Measurements from ENCODE around the gene SLC25A22.

The SLC25A22 gene

DNA sequence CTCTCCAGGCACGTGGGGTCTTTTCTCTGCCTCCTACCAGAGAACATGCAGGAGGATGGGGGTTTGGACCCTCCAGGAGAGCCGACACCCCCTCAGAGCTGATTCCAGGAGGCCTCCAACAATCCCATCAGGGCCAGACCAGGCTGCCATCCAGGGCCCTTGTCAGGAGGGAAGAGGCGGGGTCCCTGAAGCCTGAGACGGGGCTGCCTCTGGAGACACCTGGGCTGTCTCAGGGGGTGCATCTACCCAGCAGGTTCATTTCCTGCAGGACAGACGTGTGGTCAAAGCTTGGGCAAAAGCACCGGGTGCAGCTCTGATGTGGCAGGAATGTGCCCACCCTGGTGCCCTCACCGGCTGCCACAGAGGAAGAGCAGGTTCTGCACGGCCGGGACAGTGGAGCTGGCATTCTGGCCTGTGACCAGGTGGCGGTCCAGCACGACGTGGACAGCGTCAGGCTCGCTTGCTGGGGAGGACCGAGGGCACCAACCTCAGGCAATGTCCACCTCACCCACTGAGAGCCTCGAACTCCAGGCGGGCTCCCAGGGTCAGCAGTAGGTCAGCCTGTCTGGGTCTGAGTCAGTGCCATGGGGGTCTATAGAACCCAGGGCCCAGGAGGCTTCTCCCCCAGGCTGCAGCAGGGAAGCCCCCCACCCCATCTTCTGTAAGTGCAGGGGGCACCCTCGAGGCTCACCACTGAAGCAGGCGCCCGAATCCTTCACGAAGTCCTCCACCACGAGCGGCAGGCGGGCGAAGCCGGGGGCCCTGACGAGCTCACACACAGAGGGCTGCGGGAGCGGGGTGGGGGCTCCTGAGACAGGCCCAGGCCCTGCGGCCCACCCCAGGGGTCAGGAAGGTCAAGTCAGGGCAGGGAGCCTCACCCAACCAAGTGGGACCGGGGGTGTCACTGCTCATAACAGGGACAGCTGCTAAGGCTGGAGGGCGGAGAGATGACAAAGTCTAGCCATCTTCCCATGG is 27.2 kb downstream of the SLC25A22 start:
- no peak for FAIRE-seq

- FAIRE-seq: no peak
Observed at GRCh38 chr11:769887-770641, 28.0 kb downstream of the SLC25A22 start.

GRCh38 chr11:767238-767637 is 30.8 kb downstream of the SLC25A22 start:
- no peak for FAIRE-seq

- FAIRE-seq: no peak
Observed at GRCh38 chr11:766936-767210, 31.2 kb downstream of the SLC25A22 start.

GRCh38 chr11:766106-766935 is 31.8 kb downstream of the SLC25A22 start:
- no peak for FAIRE-seq

GRCh38 chr11:765802-766091 is 32.3 kb downstream of the SLC25A22 start:
- no peak for FAIRE-seq

GRCh38 chr11:765025-765801 is 32.9 kb downstream of the SLC25A22 start:
- no peak for FAIRE-seq

DNA sequence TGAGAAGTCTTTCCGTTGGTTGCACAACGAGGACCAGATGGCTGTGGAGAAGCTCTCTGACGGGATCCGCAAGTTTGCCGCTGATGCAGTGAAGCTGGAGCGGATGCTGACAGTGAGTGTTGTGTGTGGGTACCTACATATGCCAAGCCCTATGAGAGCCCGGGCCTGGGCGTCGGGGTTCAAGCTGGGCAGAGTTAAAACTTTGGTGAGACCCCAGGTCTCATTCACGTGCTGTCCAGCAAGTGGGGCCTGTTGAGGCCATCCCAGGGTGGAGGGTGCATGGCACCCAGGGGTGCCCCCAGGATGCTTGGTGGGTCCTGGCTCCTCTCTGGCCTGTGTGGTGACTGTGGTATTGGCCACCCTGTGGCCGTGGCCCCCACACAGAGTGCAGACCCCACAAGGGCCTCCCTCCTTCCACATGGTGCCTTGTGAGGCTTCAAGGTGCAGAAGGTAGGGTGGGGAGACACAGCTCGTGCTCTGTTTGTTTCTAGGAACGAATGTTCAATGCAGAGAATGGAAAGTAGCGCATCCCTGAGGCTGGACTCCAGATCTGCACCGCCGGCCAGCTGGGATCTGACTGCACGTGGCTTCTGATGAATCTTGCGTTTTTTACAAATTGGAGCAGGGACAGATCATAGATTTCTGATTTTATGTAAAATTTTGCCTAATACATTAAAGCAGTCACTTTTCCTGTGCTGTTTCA is 33.6 kb downstream of the SLC25A22 start:
- FAIRE-seq: no peak

GRCh38 chr11:763549-764321 is 34.3 kb downstream of the SLC25A22 start:
- no peak for FAIRE-seq

- no peak for FAIRE-seq
Observed at GRCh38 chr11:763073-763463, 35.0 kb downstream of the SLC25A22 start.

- no peak for FAIRE-seq
Observed at GRCh38 chr11:762421-763072, 35.5 kb downstream of the SLC25A22 start.

DNA sequence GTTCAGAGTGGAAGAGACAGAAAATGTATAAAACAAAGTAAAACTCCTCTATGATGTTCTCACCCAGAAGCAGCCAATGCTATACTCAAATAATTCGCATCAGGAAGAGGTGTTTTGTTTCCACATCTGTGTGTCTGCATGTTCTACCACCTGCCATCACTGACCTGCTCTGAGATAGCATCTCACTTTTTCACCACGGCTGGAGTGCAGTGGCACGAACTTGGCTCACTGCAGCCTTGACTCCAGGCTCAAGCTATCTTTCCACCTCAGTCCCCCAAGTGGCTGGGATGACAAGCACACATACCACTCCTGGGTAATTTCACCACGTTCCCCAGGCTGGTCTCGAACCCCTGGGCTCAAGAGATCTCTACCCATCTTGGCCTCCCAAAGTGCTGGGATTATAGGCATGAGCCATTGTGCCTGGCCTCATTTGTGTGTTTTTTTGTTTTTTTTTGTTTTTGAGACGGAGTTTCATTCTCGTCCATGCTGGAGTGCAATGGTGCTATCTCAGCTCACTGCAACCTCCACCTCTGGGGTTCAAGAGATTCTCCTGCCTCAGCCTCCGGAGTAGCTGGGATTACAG is 36.5 kb downstream of the SLC25A22 start:
- no peak for FAIRE-seq

GRCh38 chr11:760236-760635 is 37.8 kb downstream of the SLC25A22 start:
- FAIRE-seq: no peak

- no peak for FAIRE-seq
Observed at GRCh38 chr11:749731-750130, 48.4 kb downstream of the SLC25A22 start.

- no peak for FAIRE-seq
Observed at GRCh38 chr11:748007-748359, 50.1 kb downstream of the SLC25A22 start.

- FAIRE-seq: no peak
Observed at GRCh38 chr11:747158-748006, 50.7 kb downstream of the SLC25A22 start, which contains the start of gene TALDO1. Gene TALDO1, plus strand, starts transcription at chr11:747464. Its CDS starts 18 bp downstream, at chr11:747482.

- FAIRE-seq: no peak
Observed at GRCh38 chr11:746289-747157, 51.6 kb downstream of the SLC25A22 start.

DNA sequence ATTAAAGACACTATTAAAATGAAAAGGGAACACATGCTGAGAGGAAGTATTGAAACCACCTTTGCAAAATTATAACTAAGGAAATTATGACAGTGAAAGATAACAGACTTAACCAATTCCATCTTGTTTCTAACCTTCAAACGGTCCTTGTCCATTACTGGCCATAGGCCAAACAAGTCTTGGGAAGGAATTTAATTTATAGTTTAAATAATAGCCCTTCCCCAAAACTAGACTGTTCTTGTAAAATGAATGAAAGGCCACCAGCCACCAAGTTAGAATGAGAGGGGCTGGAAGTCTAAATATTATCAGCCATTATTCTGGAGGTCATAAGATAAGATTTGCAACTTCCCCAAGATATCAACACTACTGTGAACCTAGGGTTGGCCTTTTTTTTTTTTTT is 52.7 kb downstream of the SLC25A22 start:
- FAIRE-seq: no peak
